Stimulated activated naive CD8-positive, alpha-beta T cell treated with anti-CD3 and anti-CD28 coated beads, Interleukin-15, amount 100 ng/mL, for 72 hours (primary cell): ENCODE results near the gene CACNB1.
A peak's percentile ranks its signal among the peaks of the same experiment; 100 is the strongest.
"Not testable (repeated sequence)": the region's sequence is repeated elsewhere in the genome, so short reads cannot be mapped to it uniquely, and the experiment has no call there.

ENCODE experiments used
- ATAC-seq: fragments of 150-1000 bp; cut with Tn5 transposase; 2 replicates; pipeline ENCODE4 v1.10.0; 2021; ENCODE audit warnings: mild to moderate bottlenecking, moderate library complexity
- DNase-seq, 2 donors: peaks; one replicate each; pipeline ENCODE4 v3.0.0; 2021 to 2022
- H3K27ac Mint-ChIP-seq, 2 donors: one replicate each; pipeline ENCODE4 v1.8.0; 2022; ENCODE audit warnings: mild to moderate bottlenecking in 2 of 2, mixed read lengths in 2 of 2, moderate library complexity in 2 of 2
- H3K27me3 Mint-ChIP-seq: one replicate; pipeline ENCODE4 v1.8.0; 2022; ENCODE audit warnings: mixed read lengths
- H3K4me1 Mint-ChIP-seq: one replicate; pipeline ENCODE4 v1.8.0; 2022; ENCODE audit warnings: mild to moderate bottlenecking, mixed read lengths
- H3K4me3 Mint-ChIP-seq, 2 donors: one replicate each; pipeline ENCODE4 v1.8.0; 2022; ENCODE audit warnings: mild to moderate bottlenecking in 2 of 2, mixed read lengths in 2 of 2, moderate library complexity in 1 of 2
- H3K9me3 Mint-ChIP-seq, 2 donors: one replicate each; pipeline ENCODE4 v1.8.0; 2022; ENCODE audit warnings: mixed read lengths in 2 of 2

CACNB1 gene

GRCh38 chr17:39143552-39144093 is 53.8 kb downstream of the CACNB1 start:
- no peak for ATAC-seq
- no peak for DNase-seq
- peaks cover 0 to 6% of the 10 kb centered on the region in 2 donors for H3K9me3 Mint-ChIP-seq
- no peak overlapping the region for H3K4me3 Mint-ChIP-seq
- no peak overlapping the region for H3K27ac Mint-ChIP-seq
- H3K27me3 Mint-ChIP-seq: no peaks in the 10 kb centered on the region
- H3K4me1 Mint-ChIP-seq: no peaks in the 10 kb centered on the region

- Mint-ChIP-seq H3K4me3 (no peak overlapping the region), H3K27ac (no peak overlapping the region), H3K27me3 (no peaks in the 10 kb centered on the region), H3K9me3 (peaks cover 0 to 6% of the 10 kb centered on the region in 2 donors), H3K4me1 (no peaks in the 10 kb centered on the region)
- no peak for ATAC-seq
- no peak for DNase-seq
Measured at GRCh38 chr17:39141915-39142664, 55.4 kb downstream of the CACNB1 start.

DNA sequence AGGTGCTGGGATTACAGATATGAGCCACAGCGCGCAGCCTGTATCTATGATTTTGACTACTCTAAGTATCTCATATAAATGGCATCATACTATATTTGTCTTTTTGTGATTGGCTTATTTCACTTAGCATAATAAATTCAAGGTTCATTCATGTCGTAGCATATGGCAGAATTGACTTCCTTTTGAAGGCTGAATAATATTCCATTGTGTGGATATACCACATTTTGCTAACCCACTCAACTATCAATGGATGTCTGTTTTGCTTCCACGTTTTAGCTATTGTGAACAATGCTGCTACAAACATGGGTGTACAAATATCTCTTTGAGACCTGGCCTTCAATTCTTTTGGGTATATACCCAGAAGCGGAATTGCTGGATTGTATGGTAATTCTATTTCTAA is 56.2 kb downstream of the CACNB1 start:
- H3K4me1 Mint-ChIP-seq: no peaks in the 10 kb centered on the region
- H3K27ac Mint-ChIP-seq: no peak overlapping the region
- H3K27me3 Mint-ChIP-seq: no peaks in the 10 kb centered on the region
- H3K4me3 Mint-ChIP-seq: no peak overlapping the region
- H3K9me3 Mint-ChIP-seq: peaks cover 0 to 6% of the 10 kb centered on the region in 2 donors
- DNase-seq (no peak), ATAC-seq (no peak)

GRCh38 chr17:39139561-39139960 is 57.9 kb downstream of the CACNB1 start:
- Mint-ChIP-seq H3K27me3 (no peaks in the 10 kb centered on the region), H3K9me3 (peaks cover 0 to 6% of the 10 kb centered on the region in 2 donors), H3K4me3 (no peak overlapping the region), H3K27ac (no peak overlapping the region), H3K4me1 (no peaks in the 10 kb centered on the region)
- ATAC-seq (no peak), DNase-seq (no peak)

- Mint-ChIP-seq H3K9me3 (peaks cover 0 to 6% of the 10 kb centered on the region in 2 donors), H3K27ac (no peak overlapping the region), H3K4me1 (no peaks in the 10 kb centered on the region), H3K4me3 (no peak overlapping the region), H3K27me3 (no peaks in the 10 kb centered on the region)
- no peak for DNase-seq
- ATAC-seq: no peak
Measured at GRCh38 chr17:39139161-39139511, 58.3 kb downstream of the CACNB1 start.

- ATAC-seq (no peak), DNase-seq (no peak)
- Mint-ChIP-seq H3K27ac (peak overlapping the region in 1 of 2 donors; percentile 83), H3K9me3 (peaks cover 0 to 6% of the 10 kb centered on the region in 2 donors), H3K27me3 (no peaks in the 10 kb centered on the region), H3K4me3 (no peak overlapping the region), H3K4me1 (no peaks in the 10 kb centered on the region)
Measured at GRCh38 chr17:39138431-39139160, 58.9 kb downstream of the CACNB1 start.

DNA sequence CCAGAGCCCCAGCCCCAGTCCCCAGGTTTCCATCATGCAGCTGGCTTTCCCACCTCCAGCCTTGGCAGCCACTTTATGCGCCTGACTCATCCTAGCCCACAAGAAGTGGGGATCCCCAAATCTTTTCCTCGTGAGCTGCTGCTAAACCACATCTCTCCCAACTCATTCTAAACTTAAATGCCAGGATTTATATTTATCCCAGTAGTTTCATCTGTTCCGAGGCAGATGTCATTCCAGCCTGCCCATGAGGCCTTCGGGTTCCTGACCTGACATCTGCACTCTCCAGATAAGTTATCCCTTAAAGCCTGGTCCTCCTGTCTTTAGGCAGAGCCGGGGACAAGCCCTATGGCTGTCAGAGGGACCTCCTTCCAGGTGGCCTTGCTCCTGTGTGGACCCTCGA is 62.6 kb downstream of the CACNB1 start:
- ATAC-seq: no peak

DNA sequence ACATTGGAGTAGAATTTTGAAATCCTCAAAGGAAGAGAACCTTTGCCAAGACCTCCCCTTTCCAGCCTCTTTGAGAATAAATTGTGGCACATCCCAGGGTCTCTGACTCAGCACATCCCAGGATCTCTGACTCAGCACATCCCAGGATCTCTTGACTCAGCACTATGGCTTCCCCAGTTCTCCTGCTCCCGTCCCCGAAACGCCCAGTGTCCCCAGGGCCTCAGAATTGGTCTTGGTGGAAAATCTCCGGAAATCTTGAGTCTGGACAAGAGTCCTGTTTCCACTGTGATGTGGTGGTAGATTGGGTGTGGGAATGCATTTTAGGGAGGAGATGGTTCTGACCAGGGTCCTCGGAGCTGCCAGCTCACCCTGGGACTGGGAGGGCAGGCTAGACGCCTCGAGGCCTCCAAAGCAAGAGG is 65.3 kb downstream of the CACNB1 start:
- DNase-seq: no peak
- H3K27ac Mint-ChIP-seq: peak overlapping the region in 1 of 2 donors; percentile 20

More for the DNA sequence above, 62.6 kb downstream of the CACNB1 start:
- Mint-ChIP-seq H3K27me3 (no peaks in the 10 kb centered on the region), H3K4me1 (no peaks in the 10 kb centered on the region), H3K4me3 (no peak overlapping the region), H3K27ac (no peak overlapping the region), H3K9me3 (no peaks in the 10 kb centered on the region)
- DNase-seq: no peak

DNA sequence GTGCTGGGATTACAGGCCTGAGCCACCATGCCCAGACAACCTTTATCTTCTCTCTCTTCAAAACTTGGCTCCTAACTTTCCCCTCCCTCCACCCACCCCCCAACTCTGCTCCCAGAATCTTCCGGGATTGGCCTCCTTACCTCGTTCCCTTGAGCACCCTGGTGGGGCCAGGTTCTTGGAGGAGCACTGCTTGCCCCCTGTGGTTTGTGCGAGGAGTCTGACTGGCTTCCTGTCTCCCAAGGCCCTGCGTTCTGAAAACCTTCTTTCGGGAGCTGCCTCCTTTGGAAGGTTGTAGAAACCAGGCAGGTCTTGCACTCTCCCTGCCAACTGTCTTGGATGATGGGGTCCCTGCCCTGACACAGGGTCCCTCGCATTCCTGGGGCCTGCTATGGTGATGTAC is 65.9 kb downstream of the CACNB1 start:
- Mint-ChIP-seq H3K9me3 (no peaks in the 10 kb centered on the region), H3K27me3 (no peaks in the 10 kb centered on the region), H3K27ac (no peak overlapping the region), H3K4me3 (no peak overlapping the region), H3K4me1 (no peaks in the 10 kb centered on the region)
- no peak for DNase-seq
- ATAC-seq: no peak

More for the DNA sequence above, 65.3 kb downstream of the CACNB1 start:
- Mint-ChIP-seq H3K27me3 (no peaks in the 10 kb centered on the region), H3K9me3 (no peaks in the 10 kb centered on the region), H3K4me1 (no peaks in the 10 kb centered on the region), H3K4me3 (no peak overlapping the region)
- ATAC-seq: no peak

- no peak overlapping the region for H3K27ac Mint-ChIP-seq
- no peaks in the 10 kb centered on the region for H3K4me1 Mint-ChIP-seq
- no peaks in the 10 kb centered on the region for H3K27me3 Mint-ChIP-seq
- DNase-seq (no peak), ATAC-seq (no peak)
- no peak overlapping the region for H3K4me3 Mint-ChIP-seq
- no peaks in the 10 kb centered on the region for H3K9me3 Mint-ChIP-seq
Measured at GRCh38 chr17:39130205-39130604, 67.3 kb downstream of the CACNB1 start.

GRCh38 chr17:39129544-39129943 is 67.9 kb downstream of the CACNB1 start:
- H3K4me3 Mint-ChIP-seq, ATAC-seq, H3K27me3 Mint-ChIP-seq, H3K4me1 Mint-ChIP-seq, H3K9me3 Mint-ChIP-seq, DNase-seq: not testable (repeated sequence)
- peak overlapping the region in 1 of 2 donors; percentile 33 for H3K27ac Mint-ChIP-seq

DNA sequence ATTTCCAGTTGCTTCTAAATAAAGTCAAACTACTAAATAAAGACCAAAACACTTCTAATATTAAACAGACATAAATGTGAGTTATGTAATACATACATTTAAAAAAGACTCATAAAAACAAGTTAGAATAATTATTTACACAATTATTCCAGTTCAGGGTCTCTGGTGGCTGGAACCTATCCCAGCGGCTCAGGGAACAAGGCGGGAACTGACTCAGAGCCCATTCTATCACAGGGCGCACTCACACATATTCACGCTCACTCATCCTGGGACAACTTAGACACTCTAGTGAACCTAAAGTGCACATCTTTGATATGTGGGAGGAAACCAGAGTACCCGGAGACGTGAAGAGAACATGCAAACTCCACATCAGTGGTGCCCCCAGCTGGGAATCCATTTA is 71.0 kb downstream of the CACNB1 start:
- H3K4me3 Mint-ChIP-seq: no peak overlapping the region
- no peaks in the 10 kb centered on the region for H3K27me3 Mint-ChIP-seq
- ATAC-seq: no peak
- no peak overlapping the region for H3K27ac Mint-ChIP-seq
- H3K4me1 Mint-ChIP-seq: no peaks in the 10 kb centered on the region
- no peak for DNase-seq
- H3K9me3 Mint-ChIP-seq: no peaks in the 10 kb centered on the region

DNA sequence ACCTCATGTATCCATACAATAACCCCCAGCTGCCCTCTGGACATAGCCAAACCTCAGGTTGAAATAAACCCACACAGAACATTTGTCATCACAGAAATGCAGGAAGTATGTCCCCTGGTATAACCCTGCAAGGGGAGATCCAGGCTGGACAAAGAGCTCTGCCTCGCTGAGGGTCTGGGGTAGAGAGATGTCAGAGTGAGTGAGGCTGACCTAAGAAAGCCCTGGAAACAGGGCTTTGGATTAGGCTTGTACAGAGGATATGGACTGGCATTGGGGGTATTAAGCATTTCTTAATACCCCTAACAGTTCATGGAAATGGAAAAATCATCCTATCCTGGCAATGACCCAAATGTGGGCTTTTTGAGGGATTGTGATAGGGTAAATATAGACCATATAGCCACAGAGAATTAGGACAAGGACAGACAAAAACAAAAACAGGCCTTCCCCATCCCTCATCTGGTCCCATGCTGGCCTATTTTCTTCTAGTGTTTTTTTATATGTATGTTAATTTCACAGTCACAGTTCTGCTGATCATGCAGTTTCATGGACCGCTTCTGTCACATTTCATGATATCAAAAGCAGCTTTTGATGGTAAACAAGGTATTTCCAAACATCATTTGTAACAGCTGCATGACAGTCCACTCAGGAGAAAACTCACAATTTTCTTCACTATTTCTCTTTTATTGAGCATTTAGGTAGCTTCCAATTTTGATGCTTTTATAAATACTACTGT is 72.2 kb downstream of the CACNB1 start:
- Mint-ChIP-seq H3K4me3 (no peak overlapping the region), H3K9me3 (no peaks in the 10 kb centered on the region), H3K27me3 (no peaks in the 10 kb centered on the region), H3K4me1 (no peaks in the 10 kb centered on the region), H3K27ac (no peak overlapping the region)
- ATAC-seq (no peak), DNase-seq (no peak)

GRCh38 chr17:39123627-39124026 is 73.8 kb downstream of the CACNB1 start:
- H3K4me3 Mint-ChIP-seq: no peak overlapping the region
- no peak for DNase-seq
- ATAC-seq: no peak

More at GRCh38 chr17:39123627-39124026, 73.8 kb downstream of the CACNB1 start:
- Mint-ChIP-seq H3K27ac (no peak overlapping the region), H3K27me3 (no peaks in the 10 kb centered on the region), H3K9me3 (no peaks in the 10 kb centered on the region), H3K4me1 (peaks cover 3% of the 10 kb centered on the region)
